NT2/D1 (cell line): ENCODE data around the gene TAS1R3.

Experiments used
- DNase-seq: peaks from one replicate; pipeline ENCODE4 v3.0.0-alpha.2; 2011; ENCODE audit warnings: low read depth, low spot score
- H3K27me3 ChIP-seq: 2 replicates; pipeline ENCODE4 v1.6.0; 2011; ENCODE audit warnings: mild to moderate bottlenecking; ENCODE audit not compliant: insufficient read length, insufficient read depth
- H3K36me3 ChIP-seq: 2 replicates; pipeline ENCODE4 v1.6.1; 2011; ENCODE audit warnings: mild to moderate bottlenecking, low read length, mixed read lengths; ENCODE audit not compliant: insufficient read depth, insufficient read length
- H3K4me1 ChIP-seq: 2 replicates; pipeline ENCODE4 v1.5.1; 2011; ENCODE audit not compliant: insufficient read depth, insufficient read length
- H3K4me3 ChIP-seq: 2 replicates; pipeline ENCODE4 v1.5.1; 2011; ENCODE audit warnings: low read depth; ENCODE audit not compliant: insufficient read length
- H3K9ac ChIP-seq: 2 replicates; pipeline ENCODE4 v1.6.0; 2011; ENCODE audit warnings: low read depth; ENCODE audit not compliant: insufficient read length
- H3K9me3 ChIP-seq: 2 replicates; pipeline ENCODE4 v1.5.1; 2011; ENCODE audit warnings: mild to moderate bottlenecking, low read length; ENCODE audit not compliant: insufficient read depth
- SUZ12 ChIP-seq: IDR thresholded peaks from 2 replicates; pipeline ENCODE4 v1.6.1; 2011; ENCODE audit not compliant: insufficient read length, insufficient read depth; ENCODE audit errors: extremely low read depth
- YY1 ChIP-seq: IDR thresholded peaks from 2 replicates; pipeline ENCODE4 v1.6.1; 2011; ENCODE audit not compliant: insufficient read length, insufficient read depth
- ZNF274 ChIP-seq: IDR thresholded peaks from 2 replicates; pipeline ENCODE4 v1.6.1; 2011; ENCODE audit warnings: mild to moderate bottlenecking, low read depth, low read length

TAS1R3 gene

DNA sequence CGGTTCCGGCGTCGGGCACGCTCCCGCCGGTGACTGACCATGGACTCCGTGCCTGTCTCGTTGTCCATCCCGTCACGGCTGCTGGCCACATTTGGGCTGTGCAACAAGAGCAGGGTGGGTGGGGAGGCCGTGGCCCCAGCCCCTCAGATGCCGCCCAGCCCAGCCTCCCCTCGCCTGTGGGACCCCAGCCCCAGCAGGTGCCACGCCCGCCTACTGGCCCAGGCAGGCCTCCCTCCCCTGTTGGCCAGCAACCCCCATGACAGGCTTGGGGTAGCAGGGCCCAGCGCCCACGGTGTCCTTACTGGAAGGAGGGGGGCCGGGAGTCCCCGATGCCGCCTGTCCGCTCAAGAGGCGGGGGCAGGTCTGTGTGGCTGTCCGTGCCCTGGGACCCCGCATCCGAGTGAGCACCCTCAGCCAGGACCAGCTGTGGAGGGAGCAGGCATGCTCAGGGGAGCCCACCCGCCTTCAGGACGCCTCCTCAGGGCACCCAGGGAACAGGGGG is 11.0 kb downstream of the TAS1R3 start:
- Histone ChIP-seq H3K9ac (no peak overlapping the region), H3K4me3 (no peak overlapping the region), H3K9me3 (no peaks in the 10 kb centered on the region), H3K4me1 (peaks cover 8% of the 10 kb centered on the region), H3K27me3 (no peaks in the 10 kb centered on the region), H3K36me3 (peaks cover 39% of the 10 kb centered on the region)
- no peak for TF ChIP-seq SUZ12
- no peak for TF ChIP-seq ZNF274
- no peak for TF ChIP-seq YY1
- no peak for DNase-seq

GRCh38 chr1:1342584-1343115 is 11.6 kb downstream of the TAS1R3 start:
- Histone ChIP-seq H3K36me3 (peaks cover 34% of the 10 kb centered on the region), H3K27me3 (no peaks in the 10 kb centered on the region)
- TF ChIP-seq YY1 (no peak), ZNF274 (no peak), SUZ12 (no peak)

DNA sequence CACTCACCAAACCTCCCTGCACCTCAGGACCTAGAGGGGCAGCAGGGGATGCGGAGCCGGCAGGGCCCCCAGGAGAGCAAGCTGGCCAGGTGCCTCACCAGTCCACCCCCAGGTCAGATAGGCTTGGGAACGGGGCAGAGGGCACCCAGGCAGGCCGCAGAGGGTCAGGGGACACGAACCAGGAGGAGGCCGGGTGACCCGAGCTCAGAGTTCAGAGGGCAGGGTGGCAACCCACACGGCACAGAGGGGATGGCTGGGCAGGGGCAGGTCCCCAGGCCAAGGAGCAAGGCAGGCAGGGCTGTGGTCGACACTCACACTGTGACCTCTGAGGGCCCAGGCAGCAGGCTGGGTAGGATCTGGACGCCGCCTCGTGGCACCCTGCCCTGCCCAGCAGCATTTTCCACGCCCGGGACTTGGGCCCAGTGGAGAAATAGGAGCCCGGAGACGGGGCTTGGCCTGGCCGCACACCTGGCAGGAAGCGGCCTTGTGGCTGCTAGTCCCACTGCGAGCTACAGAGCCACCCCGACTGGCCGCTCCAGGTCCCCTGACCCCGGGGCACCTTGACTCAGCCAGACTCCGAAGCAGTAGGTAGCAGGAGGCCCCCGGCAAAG is 12.8 kb downstream of the TAS1R3 start:
- TF ChIP-seq ZNF274 (no peak), YY1 (no peak)
- Histone ChIP-seq H3K36me3 (peaks cover 27% of the 10 kb centered on the region), H3K4me3 (no peak overlapping the region), H3K4me1 (peaks cover 8% of the 10 kb centered on the region), H3K27me3 (no peaks in the 10 kb centered on the region), H3K9me3 (no peaks in the 10 kb centered on the region), H3K9ac (no peak overlapping the region)
- DNase-seq = no peak

More at GRCh38 chr1:1342584-1343115, 11.6 kb downstream of the TAS1R3 start:
- Histone ChIP-seq H3K9ac (no peak overlapping the region), H3K4me3 (no peak overlapping the region), H3K4me1 (peaks cover 8% of the 10 kb centered on the region), H3K9me3 (no peaks in the 10 kb centered on the region)
- DNase-seq = no peak

DNA sequence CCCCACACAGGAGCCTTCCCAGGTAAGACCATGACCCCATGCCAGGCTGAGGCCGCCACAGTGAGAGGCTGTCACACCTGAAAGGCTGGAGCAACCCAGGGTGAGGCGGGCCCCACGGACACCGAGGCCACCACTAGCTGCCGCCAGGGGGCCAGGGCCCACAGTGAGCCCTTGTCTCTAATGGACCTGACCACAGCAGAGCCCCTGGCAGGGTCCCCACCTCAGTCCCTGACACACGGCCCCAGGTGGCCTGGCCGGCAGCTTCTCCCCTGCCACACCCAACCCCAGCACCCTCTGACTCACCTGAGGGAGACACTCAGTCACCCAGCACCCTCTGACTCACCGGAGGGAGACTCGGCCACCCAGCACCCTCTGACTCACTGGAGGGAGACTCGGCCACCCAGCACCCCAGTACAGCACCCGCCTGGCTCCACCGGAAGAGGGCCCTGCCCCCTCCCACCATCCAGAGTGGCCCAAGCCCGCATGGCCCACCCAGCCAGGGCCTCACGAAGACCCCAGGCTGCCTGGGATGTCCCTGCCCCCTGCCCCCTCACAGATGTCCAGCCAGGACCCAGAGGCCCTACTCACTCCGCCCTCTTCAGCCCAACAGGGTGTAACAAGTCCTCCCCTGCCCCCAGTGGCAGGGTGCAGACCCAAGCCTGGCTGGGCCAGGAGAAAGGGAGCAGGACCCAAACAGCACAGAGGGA is 13.7 kb downstream of the TAS1R3 start:
- Histone ChIP-seq H3K36me3 (peaks cover 24% of the 10 kb centered on the region), H3K4me1 (peaks cover 8% of the 10 kb centered on the region), H3K27me3 (no peaks in the 10 kb centered on the region), H3K9me3 (no peaks in the 10 kb centered on the region), H3K4me3 (no peak overlapping the region), H3K9ac (peak overlapping the region; percentile 32)
- no peak for TF ChIP-seq ZNF274
- TF ChIP-seq SUZ12 = no peak
- TF ChIP-seq YY1 = no peak
- no peak for DNase-seq

GRCh38 chr1:1345384-1345783 is 14.3 kb downstream of the TAS1R3 start:
- peaks cover 19% of the 10 kb centered on the region for H3K36me3 ChIP-seq
- no peak overlapping the region for H3K4me3 ChIP-seq
- DNase-seq = no peak
- H3K27me3 ChIP-seq = no peaks in the 10 kb centered on the region
- H3K9ac ChIP-seq = peak overlapping the region; percentile 42
- TF ChIP-seq ZNF274 = no peak
- TF ChIP-seq SUZ12 = no peak
- TF ChIP-seq YY1 = no peak
- H3K9me3 ChIP-seq = no peaks in the 10 kb centered on the region
- H3K4me1 ChIP-seq = peaks cover 8% of the 10 kb centered on the region

- Histone ChIP-seq H3K27me3 (no peaks in the 10 kb centered on the region), H3K4me3 (no peak overlapping the region), H3K36me3 (peaks cover 13% of the 10 kb centered on the region), H3K9me3 (no peaks in the 10 kb centered on the region), H3K4me1 (peaks cover 8% of the 10 kb centered on the region), H3K9ac (peak overlapping the region; percentile 42)
- TF ChIP-seq ZNF274 (no peak), YY1 (no peak), SUZ12 (no peak)
- DNase-seq = no peak
Observed at GRCh38 chr1:1345860-1346500, 14.9 kb downstream of the TAS1R3 start.

- Histone ChIP-seq H3K9ac (peak overlapping the region; percentile 23), H3K36me3 (peaks cover 8% of the 10 kb centered on the region), H3K4me3 (no peak overlapping the region), H3K27me3 (no peaks in the 10 kb centered on the region), H3K9me3 (no peaks in the 10 kb centered on the region), H3K4me1 (peaks cover 8% of the 10 kb centered on the region)
- TF ChIP-seq SUZ12 = no peak
- TF ChIP-seq ZNF274 = no peak
- TF ChIP-seq YY1 = no peak
- no peak for DNase-seq
Observed at GRCh38 chr1:1346501-1346890, 15.4 kb downstream of the TAS1R3 start.
